SK-N-SH treated with all-trans-retinoic acid at 6 μM for 48 hours (cell line): ENCODE data around the gene CPSF4L.

ENCODE experiments used
- ARNTL ChIP-seq: fragments of 450-650 bp; formaldehyde crosslinking; IDR thresholded peaks from 2 replicates; pipeline ENCODE4 v1.5.0; 2020; ENCODE audit warnings: low read depth, mild to moderate bottlenecking, moderate library complexity, borderline replicate concordance
- RARB ChIP-seq: fragments of 250-450 bp; sonication (Bioruptor Pico); IDR thresholded peaks from 2 replicates; pipeline ENCODE4 v1.8.0; 2021; ENCODE audit warnings: mild to moderate bottlenecking, moderate library complexity
- TF ChIP-seq, protein P1 (sequence below): fragments of 250-450 bp; sonication (Bioruptor Pico); IDR thresholded peaks from 2 replicates; pipeline ENCODE4 v1.8.0; 2020; ENCODE audit warnings: mild to moderate bottlenecking, moderate library complexity, borderline replicate concordance

DNA sequence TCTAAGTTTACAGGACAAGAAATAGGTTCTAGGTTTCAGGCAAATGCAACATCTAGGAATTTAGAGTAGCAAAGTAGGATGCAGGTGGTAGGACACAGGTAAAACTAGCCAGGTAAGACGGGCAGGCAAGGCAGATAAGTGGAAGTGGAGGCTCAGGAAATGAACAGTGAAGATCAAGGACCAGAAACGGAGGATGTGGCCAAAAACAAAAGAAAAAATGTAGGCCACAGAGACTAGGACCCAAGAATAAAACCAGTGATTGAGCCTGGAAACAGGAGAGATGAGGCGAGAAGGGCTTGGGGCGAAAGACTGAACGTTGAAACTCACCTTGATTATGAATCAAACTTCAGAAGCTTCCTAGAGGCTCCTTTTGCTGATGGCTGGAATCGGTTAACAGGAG, 24.0 kb downstream of the CPSF4L start:
- TF ChIP-seq, protein P1, sequence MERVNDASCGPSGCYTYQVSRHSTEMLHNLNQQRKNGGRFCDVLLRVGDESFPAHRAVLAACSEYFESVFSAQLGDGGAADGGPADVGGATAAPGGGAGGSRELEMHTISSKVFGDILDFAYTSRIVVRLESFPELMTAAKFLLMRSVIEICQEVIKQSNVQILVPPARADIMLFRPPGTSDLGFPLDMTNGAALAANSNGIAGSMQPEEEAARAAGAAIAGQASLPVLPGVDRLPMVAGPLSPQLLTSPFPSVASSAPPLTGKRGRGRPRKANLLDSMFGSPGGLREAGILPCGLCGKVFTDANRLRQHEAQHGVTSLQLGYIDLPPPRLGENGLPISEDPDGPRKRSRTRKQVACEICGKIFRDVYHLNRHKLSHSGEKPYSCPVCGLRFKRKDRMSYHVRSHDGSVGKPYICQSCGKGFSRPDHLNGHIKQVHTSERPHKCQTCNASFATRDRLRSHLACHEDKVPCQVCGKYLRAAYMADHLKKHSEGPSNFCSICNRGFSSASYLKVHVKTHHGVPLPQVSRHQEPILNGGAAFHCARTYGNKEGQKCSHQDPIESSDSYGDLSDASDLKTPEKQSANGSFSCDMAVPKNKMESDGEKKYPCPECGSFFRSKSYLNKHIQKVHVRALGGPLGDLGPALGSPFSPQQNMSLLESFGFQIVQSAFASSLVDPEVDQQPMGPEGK (CRISPR knock-in tag), result no peak
- no peak for TF ChIP-seq ARNTL (CRISPR knock-in tag)
- no peak for TF ChIP-seq RARB
